Vagina (tissue), 2 donors: ENCODE results near the gene FCHO1. TPM values are rescaled to one million over a fixed set of nuclear protein-coding genes. Genes with fewer than 3 reads are reported as not detected.

Experiments
- DNase-seq, 2 donors: peaks; one replicate each; pipeline ENCODE4 v3.0.0-alpha.2; 2017; ENCODE audit errors: extremely low spot score in 2 of 2
- H3K27ac ChIP-seq: fragments of 200-600 bp; sonication (generic); one replicate; pipeline ENCODE4 v1.5.1; 2019
- H3K27me3 ChIP-seq: fragments of 200-600 bp; sonication (generic); one replicate; pipeline ENCODE4 v1.5.1; 2019
- H3K36me3 ChIP-seq, 2 donors: fragments of 200-600 bp; sonication (generic); one replicate each; pipeline ENCODE4 v1.5.1; 2017 to 2019
- H3K4me1 ChIP-seq: fragments of 200-600 bp; sonication (generic); one replicate; pipeline ENCODE4 v1.5.1; 2019
- H3K4me3 ChIP-seq, 2 donors: fragments of 200-600 bp; sonication (generic); 1 replicate in 1 of 2; 2 replicates in 1 of 2; pipeline ENCODE4 v1.5.1; 2016 to 2019
- H3K9me3 ChIP-seq: fragments of 200-600 bp; sonication (generic); one replicate; pipeline ENCODE4 v1.5.1; 2019
- CTCF ChIP-seq, 3 experiments: fragments of 450-650 bp in 2 of 3; fragments of 200-600 bp in 1 of 3; sonication (generic) in 1 of 3; IDR thresholded peaks; one replicate each; pipeline ENCODE4 v1.5.1; 2017 to 2019; ENCODE audit warnings: antibody characterized with exemption in 3 of 3, mild to moderate bottlenecking in 2 of 3, moderate library complexity in 2 of 3
- POLR2A ChIP-seq, 2 donors: fragments of 450-650 bp; IDR thresholded peaks; one replicate each; pipeline ENCODE4 v1.6.1; 2017; ENCODE audit warnings: antibody characterized with exemption in 2 of 2, mild to moderate bottlenecking in 2 of 2, moderate library complexity in 2 of 2
- POLR2AphosphoS5 ChIP-seq, 2 donors: sonication (generic); formaldehyde crosslinking; IDR thresholded peaks; one replicate each; pipeline ENCODE4 v1.9.0; 2017; ENCODE audit warnings: antibody characterized with exemption in 2 of 2, mild to moderate bottlenecking in 2 of 2, low read depth in 1 of 2; ENCODE audit not compliant: insufficient read depth in 1 of 2
- intact Hi-C: fragments of 100-400 bp; cut with DNase I; formaldehyde crosslinking; loops from one replicate; pipeline ENCODE4 v1.15.1; 2023
- total RNA-seq: library from RNA; depleted of rRNA; stranded (reverse); fragments of >200 nt; gene quantifications from one replicate; pipeline ENCODE4 v1.2.3, GENCODE V29; 2016

FCHO1 gene
- total RNA-seq, 1 donor from 2014 or later, result 12.3 TPM

DNA sequence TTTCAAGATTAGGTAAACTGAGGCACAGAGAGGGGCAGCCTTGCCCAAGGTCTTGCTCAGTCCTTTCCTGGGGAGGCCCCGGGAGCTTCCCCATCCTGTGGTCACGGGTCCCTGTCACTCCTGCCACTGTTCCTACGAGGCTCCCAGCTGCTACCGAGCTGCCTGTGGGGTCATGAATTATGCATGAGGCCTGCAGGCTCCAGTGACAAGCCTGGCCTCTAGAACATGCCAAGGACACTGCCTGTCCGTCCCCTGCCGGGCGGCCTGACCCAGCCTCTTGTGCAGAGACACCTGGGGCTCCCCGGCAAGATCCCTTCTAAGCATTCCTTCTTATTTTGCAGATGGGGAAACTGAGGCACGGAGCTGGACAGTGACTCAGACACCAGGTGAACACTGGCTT is 2.7 kb downstream of the FCHO1 start:
- H3K36me3 ChIP-seq, result no peaks in the 10 kb centered on the region
- H3K4me3 ChIP-seq, result no peak overlapping the region
- intact Hi-C loops, result no loop called here
- TF ChIP-seq CTCF (IDR thresholded peaks at IDR 0.05) (no peak), POLR2AphosphoS5 (IDR thresholded peaks at IDR 0.05; ENCODE audit: insufficient read depth in 1 of 2, low read depth in 1 of 2) (no peak), POLR2A (IDR thresholded peaks at IDR 0.05) (no peak)
- H3K4me1 ChIP-seq, result peaks cover 7% of the 10 kb centered on the region
- no peaks in the 10 kb centered on the region for H3K27me3 ChIP-seq
- no peak overlapping the region for H3K27ac ChIP-seq
- DNase-seq, result no peak
- H3K9me3 ChIP-seq, result no peaks in the 10 kb centered on the region

DNA sequence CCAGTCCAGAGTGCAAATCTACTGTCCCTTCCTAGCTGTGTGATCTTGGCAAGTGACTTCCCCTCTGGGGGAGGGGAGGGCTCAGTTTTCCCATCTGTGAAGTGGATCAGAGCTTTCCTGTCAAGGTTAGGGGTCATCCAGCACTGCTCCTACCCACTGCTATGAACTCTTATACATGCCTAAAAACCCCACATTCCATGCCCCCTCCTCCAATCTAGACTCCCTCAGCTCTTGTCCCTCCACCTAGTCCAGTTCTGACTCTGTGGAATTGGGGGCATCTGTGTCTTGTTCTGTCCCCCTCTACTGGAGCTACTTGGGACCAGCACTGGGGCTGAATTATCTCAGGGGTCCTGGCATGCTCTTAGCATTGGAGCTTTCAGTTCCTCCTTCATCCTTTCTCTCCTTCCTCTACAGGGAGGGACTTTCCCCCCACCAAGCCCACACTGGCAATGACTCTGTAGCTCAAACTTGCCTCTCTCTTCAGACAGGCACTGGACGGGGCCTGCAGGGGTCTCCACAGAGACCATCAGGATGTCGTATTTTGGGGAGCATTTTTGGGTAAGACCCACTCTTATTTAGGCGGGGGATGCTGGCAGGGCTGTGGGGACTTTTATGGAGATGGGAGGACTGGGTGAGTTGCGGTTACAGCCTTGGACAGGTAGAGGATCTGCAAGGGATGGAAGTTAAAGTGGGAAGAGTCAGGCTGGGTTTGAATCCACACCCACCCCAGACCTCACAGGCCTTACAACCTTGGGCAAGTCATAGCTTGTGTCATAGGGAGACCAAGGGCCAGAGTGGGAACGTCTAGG is 3.6 kb downstream of the FCHO1 start:
- no peaks in the 10 kb centered on the region for H3K27me3 ChIP-seq
- no peak for DNase-seq
- TF ChIP-seq POLR2AphosphoS5 (IDR thresholded peaks at IDR 0.05; ENCODE audit: insufficient read depth in 1 of 2, low read depth in 1 of 2), result no peak
- no peak for TF ChIP-seq CTCF (IDR thresholded peaks at IDR 0.05)
- TF ChIP-seq POLR2A (IDR thresholded peaks at IDR 0.05), result no peak
- H3K27ac ChIP-seq, result no peak overlapping the region
- intact Hi-C loops, result no loop called here
- H3K4me1 ChIP-seq, result peaks cover 7% of the 10 kb centered on the region
- no peaks in the 10 kb centered on the region for H3K36me3 ChIP-seq
- no peaks in the 10 kb centered on the region for H3K9me3 ChIP-seq
- no peak overlapping the region for H3K4me3 ChIP-seq

DNA sequence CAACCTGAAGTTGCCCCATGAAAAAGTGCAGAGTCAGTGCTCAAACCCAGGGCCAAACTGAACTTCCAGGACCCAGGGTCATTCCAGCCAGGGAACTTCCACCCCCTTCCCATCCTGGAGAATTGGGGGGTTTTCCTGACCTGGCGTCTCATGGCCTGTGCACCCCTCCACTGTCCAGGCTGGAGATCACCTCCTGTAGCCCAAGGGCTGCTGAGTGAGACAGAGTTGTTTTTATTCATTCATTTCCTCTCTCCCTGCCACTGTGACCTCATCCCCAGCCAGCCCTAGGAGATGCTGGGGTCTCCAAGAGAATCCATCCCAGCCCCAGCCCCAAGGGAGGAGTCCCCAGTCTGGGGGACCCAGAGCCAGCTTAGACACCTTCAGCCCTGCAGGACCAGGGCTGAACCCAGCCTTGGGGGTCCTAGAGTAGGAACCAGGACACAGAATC is 4.2 kb downstream of the FCHO1 start:
- TF ChIP-seq CTCF (IDR thresholded peaks at IDR 0.05) (no peak), POLR2A (IDR thresholded peaks at IDR 0.05) (no peak), POLR2AphosphoS5 (IDR thresholded peaks at IDR 0.05; ENCODE audit: insufficient read depth in 1 of 2, low read depth in 1 of 2) (no peak)
- Histone ChIP-seq H3K9me3 (no peaks in the 10 kb centered on the region), H3K4me3 (no peak overlapping the region), H3K27me3 (no peaks in the 10 kb centered on the region), H3K4me1 (peaks cover 7% of the 10 kb centered on the region), H3K36me3 (no peaks in the 10 kb centered on the region), H3K27ac (no peak overlapping the region)
- no peak for DNase-seq
- intact Hi-C loops, result no loop called here

DNA sequence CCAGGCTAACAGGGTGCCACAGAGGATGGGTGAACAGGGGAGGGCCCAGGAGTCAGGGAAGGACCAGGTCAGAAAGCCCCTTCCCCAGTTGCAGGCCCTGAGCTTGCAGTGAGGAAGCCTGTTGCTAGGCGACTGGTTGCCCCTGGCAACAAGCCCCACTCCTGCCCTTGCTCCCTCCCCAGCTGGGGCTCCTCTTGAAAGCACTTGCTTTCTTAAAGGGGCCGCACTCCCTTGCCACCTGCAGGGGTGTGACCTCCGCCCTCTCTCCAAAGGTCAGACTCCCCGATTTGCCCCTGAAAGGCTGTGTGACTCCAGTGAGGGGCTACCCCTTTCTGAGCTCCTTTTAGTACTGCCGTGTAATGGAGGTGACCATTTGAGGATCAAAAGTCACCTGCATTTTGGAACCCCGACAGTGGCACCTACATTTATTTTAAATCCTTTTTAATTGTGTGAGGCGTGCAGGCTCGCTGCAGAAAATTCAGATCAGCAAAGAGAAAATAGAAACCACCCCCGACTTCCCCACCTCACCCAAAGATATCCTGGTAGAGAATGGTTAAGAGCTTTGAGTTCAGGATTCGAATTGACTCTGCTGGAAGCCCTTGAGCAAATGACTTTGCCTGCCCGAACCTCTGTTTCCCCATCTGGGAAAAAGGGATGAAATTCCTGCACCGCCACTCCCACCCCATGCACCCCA is 4.8 kb downstream of the FCHO1 start:
- Histone ChIP-seq H3K36me3 (no peaks in the 10 kb centered on the region), H3K4me1 (peaks cover 7% of the 10 kb centered on the region), H3K27me3 (no peaks in the 10 kb centered on the region), H3K4me3 (no peak overlapping the region), H3K9me3 (no peaks in the 10 kb centered on the region), H3K27ac (no peak overlapping the region)
- no peak for TF ChIP-seq CTCF (IDR thresholded peaks at IDR 0.05)
- TF ChIP-seq POLR2AphosphoS5 (IDR thresholded peaks at IDR 0.05; ENCODE audit: insufficient read depth in 1 of 2, low read depth in 1 of 2), result no peak
- TF ChIP-seq POLR2A (IDR thresholded peaks at IDR 0.05), result no peak
- intact Hi-C loops, result no loop called here
- DNase-seq, result no peak

DNA sequence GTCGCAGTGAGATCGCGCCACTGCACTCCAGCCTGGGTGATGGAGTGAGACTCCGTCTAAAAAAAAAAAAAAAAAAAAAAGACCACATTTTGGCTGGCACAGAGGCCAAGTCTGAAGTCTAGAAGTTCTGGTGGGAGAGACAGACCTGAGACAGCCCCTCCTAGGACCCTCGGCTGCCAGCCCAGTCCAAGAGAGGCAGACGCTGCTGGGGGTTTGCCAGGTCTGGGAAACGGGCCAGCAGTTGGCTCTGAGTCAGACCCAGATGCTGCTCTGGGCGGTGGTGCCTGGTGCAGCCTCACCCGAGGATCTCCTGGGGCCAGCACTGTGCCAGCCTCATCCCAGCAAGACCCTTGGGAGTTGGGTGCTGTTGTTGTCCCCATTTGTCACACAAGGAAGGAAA is 5.8 kb downstream of the FCHO1 start:
- Histone ChIP-seq H3K9me3 (no peaks in the 10 kb centered on the region), H3K27ac (no peak overlapping the region), H3K4me1 (peaks cover 7% of the 10 kb centered on the region), H3K36me3 (no peaks in the 10 kb centered on the region), H3K27me3 (no peaks in the 10 kb centered on the region), H3K4me3 (no peak overlapping the region)
- TF ChIP-seq POLR2A (IDR thresholded peaks at IDR 0.05) (no peak), POLR2AphosphoS5 (IDR thresholded peaks at IDR 0.05; ENCODE audit: insufficient read depth in 1 of 2, low read depth in 1 of 2) (no peak), CTCF (IDR thresholded peaks at IDR 0.05) (no peak)
- intact Hi-C loops, result no loop called here
- DNase-seq, result no peak
